ENCODE measurements around the gene PLA2G4A. TPM values are rescaled to one million over a fixed set of nuclear protein-coding genes. Genes with fewer than 3 reads are reported as not detected.

Gene PLA2G4A
- total and polyA plus RNA-seq, 2 donors (not counting 3 experiments of a cell fraction or from before 2014, with no cell fraction given) = 8.2 to 13.3 TPM

- no peaks in the 10 kb centered on the region for H3K9me3 ChIP-seq (replicated peaks; ENCODE audit: control insufficient read depth, insufficient read depth, low read length)
- DNase-seq (ENCODE audit: low read depth, low spot score) = no peak
- no peaks in the 10 kb centered on the region for H3K9me1 ChIP-seq (replicated peaks; ENCODE audit: control insufficient read depth, extremely low read depth, insufficient read depth, low read length)
- FAIRE-seq = no peak
- H4K20me1 ChIP-seq (replicated peaks; ENCODE audit: control insufficient read depth, extremely low read depth, insufficient read depth, low read length) = no peaks in the 10 kb centered on the region
- POLR2A ChIA-PET = no interaction called here
- H3K79me2 ChIP-seq (ENCODE audit: control insufficient read depth, insufficient read depth, low read length) = no peaks in the 10 kb centered on the region
- H3K4me3 ChIP-seq (replicated peaks in 1 of 3; ENCODE audit: insufficient read depth in 1 of 3, low read depth in 1 of 3, low read length in 3 of 3) = no peak overlapping the region
- no peak for TF ChIP-seq EZH2 (IDR thresholded peaks at IDR 0.05; ENCODE audit: borderline replicate concordance, low read depth, low read length, severe bottlenecking)
- TF ChIP-seq MYC (IDR thresholded peaks at IDR 0.05; ENCODE audit: low read depth, low read length) = no peak
- peaks cover 7% of the 10 kb centered on the region for H3K4me1 ChIP-seq (ENCODE audit: control insufficient read depth, extremely low read depth, insufficient read depth, low read length)
- H3K27ac ChIP-seq (ENCODE audit: insufficient read depth, low read depth, low read length) = no peak overlapping the region
- no peak overlapping the region for H2AFZ ChIP-seq (ENCODE audit: low read depth, low read length)
- H3K36me3 ChIP-seq (ENCODE audit: control insufficient read depth in 2 of 2, extremely low read depth in 1 of 2, insufficient read depth in 2 of 2, low read length in 2 of 2) = peaks cover 0 to 2% of the 10 kb centered on the region in 2 experiments
- no peaks in the 10 kb centered on the region for H3K27me3 ChIP-seq (ENCODE audit: control insufficient read depth in 2 of 2, insufficient read depth in 2 of 2, low read length in 2 of 2)
- CTCF ChIA-PET = interaction anchor here (1.4 to 2.1 kb wide), 3 partner anchors 8 to 77 kb away, joined by 3 to 6 read pairs (median 4); no protein-coding TSS in a partner anchor
- no peak overlapping the region for H3K9ac ChIP-seq (replicated peaks; ENCODE audit: extremely low read depth, insufficient read depth, low read length)
- intact Hi-C loops (cut with micrococcal nuclease) = no loop called here
- no peak overlapping the region for H3K4me2 ChIP-seq (ENCODE audit: insufficient read depth, low read length)
- dilution Hi-C loops (cut with MboI; ENCODE audit: extremely low pct_ligation_motif_present, low sequenced_read_pairs) = no loop called here
- no TSS peak for BruUV-seq (replicated peaks)
Observed at GRCh38 chr1:186993996-186994395, 165.2 kb downstream of the PLA2G4A start.

- H3K4me3 ChIP-seq (replicated peaks in 1 of 3; ENCODE audit: insufficient read depth in 1 of 3, low read depth in 1 of 3, low read length in 3 of 3) = no peak overlapping the region
Observed at GRCh38 chr1:186994897-186995296, 166.1 kb downstream of the PLA2G4A start.

More at GRCh38 chr1:186994897-186995296, 166.1 kb downstream of the PLA2G4A start:
- Histone ChIP-seq H3K79me2 (ENCODE audit: control insufficient read depth, insufficient read depth, low read length) (no peaks in the 10 kb centered on the region), H3K9ac (replicated peaks; ENCODE audit: extremely low read depth, insufficient read depth, low read length) (no peak overlapping the region), H3K27ac (ENCODE audit: insufficient read depth, low read depth, low read length) (no peak overlapping the region), H2AFZ (ENCODE audit: low read depth, low read length) (no peak overlapping the region), H3K9me3 (replicated peaks; ENCODE audit: control insufficient read depth, insufficient read depth, low read length) (no peaks in the 10 kb centered on the region), H3K9me1 (replicated peaks; ENCODE audit: control insufficient read depth, extremely low read depth, insufficient read depth, low read length) (no peaks in the 10 kb centered on the region), H3K4me2 (ENCODE audit: insufficient read depth, low read length) (no peak overlapping the region), H3K4me1 (ENCODE audit: control insufficient read depth, extremely low read depth, insufficient read depth, low read length) (peaks cover 4% of the 10 kb centered on the region), H3K36me3 (ENCODE audit: control insufficient read depth in 2 of 2, extremely low read depth in 1 of 2, insufficient read depth in 2 of 2, low read length in 2 of 2) (peaks cover 0 to 2% of the 10 kb centered on the region in 2 experiments), H3K27me3 (ENCODE audit: control insufficient read depth in 2 of 2, insufficient read depth in 2 of 2, low read length in 2 of 2) (no peaks in the 10 kb centered on the region), H4K20me1 (replicated peaks; ENCODE audit: control insufficient read depth, extremely low read depth, insufficient read depth, low read length) (no peaks in the 10 kb centered on the region)
- intact Hi-C loops (cut with micrococcal nuclease) (no loop called here), dilution Hi-C loops (cut with MboI; ENCODE audit: extremely low pct_ligation_motif_present, low sequenced_read_pairs) (no loop called here)
- TF ChIP-seq JUN (IDR thresholded peaks at IDR 0.05; ENCODE audit: borderline replicate concordance, insufficient read depth, insufficient read length, low read depth) = no peak
- TF ChIP-seq POLR2A (IDR thresholded peaks at IDR 0.05; ENCODE audit: low read depth, low read length) = no peak
- no peak for TF ChIP-seq FOS (IDR thresholded peaks at IDR 0.05; ENCODE audit: borderline replicate concordance, insufficient read depth, low read length)
- TF ChIP-seq CTCF (IDR thresholded peaks at IDR 0.05; ENCODE audit: extremely low read depth in 1 of 2, insufficient read depth in 1 of 2, low read depth in 1 of 2, low read length in 2 of 2) = no peak
- TF ChIP-seq MAX (IDR thresholded peaks at IDR 0.05; ENCODE audit: insufficient read depth, insufficient read length) = no peak
- no peak for TF ChIP-seq POLR2AphosphoS5 (IDR thresholded peaks at IDR 0.05; ENCODE audit: insufficient read depth, low read depth, low read length)
- no peak for TF ChIP-seq EZH2 (IDR thresholded peaks at IDR 0.05; ENCODE audit: borderline replicate concordance, low read depth, low read length, severe bottlenecking)
- TF ChIP-seq GATA2 (IDR thresholded peaks at IDR 0.05; ENCODE audit: insufficient read depth, insufficient read length, low read depth, low read length) = no peak
- TF ChIP-seq MYC (IDR thresholded peaks at IDR 0.05; ENCODE audit: low read depth, low read length) = no peak
- ChIA-PET CTCF (interaction anchor here (1.0 to 1.5 kb wide), 2 partner anchors 9 to 390 kb away, joined by 3 to 6 read pairs; no protein-coding TSS in a partner anchor), POLR2A (no interaction called here)
- FAIRE-seq (no peak), DNase-seq (ENCODE audit: low read depth, low spot score) (no peak)
- no TSS peak for BruUV-seq (replicated peaks)
